AG09309 (cell line): ENCODE measurements around the gene SIX5.

ENCODE experiments used
- DNase-seq: peaks from one replicate; pipeline ENCODE4 v3.0.0-alpha.2; 2010; ENCODE audit warnings: low read depth
- H3K4me3 ChIP-seq: 2 replicates; pipeline ENCODE4 v1.5.1; 2011; ENCODE audit warnings: mild to moderate bottlenecking, low read depth, low read length, moderate library complexity; ENCODE audit not compliant: control insufficient read depth
- TF ChIP-seq, protein P1 (sequence below): IDR thresholded peaks from 2 replicates; pipeline ENCODE4 v1.5.1; 2011; ENCODE audit warnings: mild to moderate bottlenecking, low read depth, low read length, inconsistent platforms; ENCODE audit not compliant: insufficient read depth, control insufficient read depth; ENCODE audit errors: missing control alignments

The SIX5 gene

DNA sequence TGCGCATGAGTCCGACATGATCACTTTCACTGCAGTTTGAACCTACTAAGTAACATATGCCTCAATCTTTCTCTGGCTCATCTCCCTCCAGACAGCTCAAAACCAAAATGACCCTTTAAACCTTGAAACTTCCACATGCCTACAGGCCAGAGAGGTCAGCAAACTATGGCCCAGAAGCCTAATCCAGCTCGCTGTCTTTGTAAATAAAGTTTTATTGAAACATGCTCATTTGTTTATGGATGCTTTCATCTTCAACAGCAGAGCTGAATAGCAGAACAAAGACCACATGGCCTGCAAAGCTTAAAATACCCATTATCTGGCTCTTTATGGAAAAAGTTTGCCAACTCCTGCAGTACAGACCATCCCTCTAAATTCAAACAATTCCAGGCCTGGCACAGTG lies 53.9 kb downstream of the SIX5 start:
- DNase-seq = no peak
- H3K4me3 ChIP-seq = no peak overlapping the region
- TF ChIP-seq, protein P1, sequence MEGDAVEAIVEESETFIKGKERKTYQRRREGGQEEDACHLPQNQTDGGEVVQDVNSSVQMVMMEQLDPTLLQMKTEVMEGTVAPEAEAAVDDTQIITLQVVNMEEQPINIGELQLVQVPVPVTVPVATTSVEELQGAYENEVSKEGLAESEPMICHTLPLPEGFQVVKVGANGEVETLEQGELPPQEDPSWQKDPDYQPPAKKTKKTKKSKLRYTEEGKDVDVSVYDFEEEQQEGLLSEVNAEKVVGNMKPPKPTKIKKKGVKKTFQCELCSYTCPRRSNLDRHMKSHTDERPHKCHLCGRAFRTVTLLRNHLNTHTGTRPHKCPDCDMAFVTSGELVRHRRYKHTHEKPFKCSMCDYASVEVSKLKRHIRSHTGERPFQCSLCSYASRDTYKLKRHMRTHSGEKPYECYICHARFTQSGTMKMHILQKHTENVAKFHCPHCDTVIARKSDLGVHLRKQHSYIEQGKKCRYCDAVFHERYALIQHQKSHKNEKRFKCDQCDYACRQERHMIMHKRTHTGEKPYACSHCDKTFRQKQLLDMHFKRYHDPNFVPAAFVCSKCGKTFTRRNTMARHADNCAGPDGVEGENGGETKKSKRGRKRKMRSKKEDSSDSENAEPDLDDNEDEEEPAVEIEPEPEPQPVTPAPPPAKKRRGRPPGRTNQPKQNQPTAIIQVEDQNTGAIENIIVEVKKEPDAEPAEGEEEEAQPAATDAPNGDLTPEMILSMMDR = no peak
